ENCODE measurements around the gene IL13. TPM values are rescaled to one million over a fixed set of nuclear protein-coding genes. Genes with fewer than 3 reads are reported as not detected.

Gene IL13
- total RNA-seq, result not detected

GRCh38 chr5:132657676-132658380, at the start of gene IL13:
Gene IL13, plus strand, starts transcription at chr5:132658173. Its CDS starts 14 bp downstream, at chr5:132658187.

GRCh38 chr5:132673939-132674630, 16.1 kb downstream of the IL13 start, which contains the start of gene IL4:
Gene IL4, plus strand, starts transcription at chr5:132673989. Its CDS starts 62 bp downstream, at chr5:132674051.

Other genes starting within 250 kb of the IL13 start
- gene IRF1, start 167.4 kb upstream of the IL13 start, total RNA-seq, result 31.0 TPM
- gene IL5, start 114.7 kb upstream of the IL13 start, total RNA-seq, result not detected
- 19.2 TPM for gene RAD50, start 101.2 kb upstream of the IL13 start, total RNA-seq
- not detected for gene IL4, start 15.8 kb downstream of the IL13 start, total RNA-seq
- gene KIF3A, start 79.4 kb downstream of the IL13 start, total RNA-seq, result 12.0 TPM
- gene CCNI2, start 89.3 kb downstream of the IL13 start, total RNA-seq, result 4.5 TPM
- gene SEPTIN8, start 119.1 kb downstream of the IL13 start, total RNA-seq, result 59.6 TPM
- 6.9 TPM for gene SOWAHA, start 155.1 kb downstream of the IL13 start, total RNA-seq
- 26.8 TPM for gene SHROOM1, start 172.5 kb downstream of the IL13 start, total RNA-seq
- gene GDF9, start 208.3 kb downstream of the IL13 start, total RNA-seq, result 1.4 TPM
- 146 TPM for gene UQCRQ, start 208.5 kb downstream of the IL13 start, total RNA-seq
- gene LEAP2, start 215.5 kb downstream of the IL13 start, total RNA-seq, result 5.3 TPM